SU-DHL-6 (cell line): ENCODE data around the gene SMC2.

Experiments used
- H2AFZ ChIP-seq: fragments of 200-600 bp; sonication (generic); 2 replicates; pipeline ENCODE4 v1.6.1; 2014; ENCODE audit warnings: low read depth, mild to moderate bottlenecking, moderate library complexity, mixed read lengths, antibody characterized with exemption, low read length; ENCODE audit not compliant: severe bottlenecking
- H3F3A ChIP-seq: fragments of 200-600 bp; shearing (Covaris generic); 2 replicates; pipeline ENCODE4 v1.6.0; 2016; ENCODE audit warnings: antibody characterized with exemption, mild to moderate bottlenecking; ENCODE audit not compliant: insufficient read depth
- H3K27ac ChIP-seq: fragments of 200-600 bp; sonication (generic); 2 replicates; pipeline ENCODE4 v1.5.1; 2016; ENCODE audit warnings: low read depth, mild to moderate bottlenecking, low read length, moderate library complexity, mixed read lengths
- H3K27me3 ChIP-seq: fragments of 200-600 bp; sonication (generic), shearing (Covaris generic); 2 replicates; pipeline ENCODE4 v1.6.0; 2014; ENCODE audit warnings: mild to moderate bottlenecking, low read length
- H3K36me3 ChIP-seq: fragments of 200-600 bp; sonication (generic); 2 replicates; pipeline ENCODE4 v1.6.1; 2014; ENCODE audit warnings: mild to moderate bottlenecking, low read length, mixed read lengths
- H3K4me2 ChIP-seq: fragments of 300-600, 200-600 bp; shearing (Covaris generic), sonication (generic); 2 replicates; pipeline ENCODE4 v1.6.0; 2014; ENCODE audit warnings: low read length, low read depth, mild to moderate bottlenecking; ENCODE audit not compliant: poor library complexity, severe bottlenecking
- H3K4me3 ChIP-seq: fragments of 200-600 bp; sonication (generic); 2 replicates; pipeline ENCODE4 v1.5.1; 2014; ENCODE audit warnings: antibody characterized with exemption, low read length, mild to moderate bottlenecking, mixed read lengths; ENCODE audit not compliant: insufficient read depth, poor library complexity, severe bottlenecking
- H3K79me2 ChIP-seq: fragments of 200-600 bp; sonication (generic); 2 replicates; pipeline ENCODE4 v1.6.1; 2014; ENCODE audit warnings: mild to moderate bottlenecking, low read length, moderate library complexity; ENCODE audit not compliant: insufficient read depth
- H3K9ac ChIP-seq: fragments of 200-600 bp; sonication (generic); 2 replicates; pipeline ENCODE4 v1.7.0; 2014; ENCODE audit warnings: mild to moderate bottlenecking, low read length
- H3K9me2 ChIP-seq: fragments of 200-600 bp; sonication (generic); replicated peaks from 2 replicates; pipeline ENCODE4 v1.6.1; 2014; ENCODE audit warnings: low read length; ENCODE audit not compliant: insufficient read depth
- H3K9me3 ChIP-seq: fragments of 200-600 bp; sonication (generic); 2 replicates; pipeline ENCODE4 v1.6.1; 2014; ENCODE audit warnings: low read length, mixed read lengths; ENCODE audit not compliant: insufficient read depth
- H4K20me1 ChIP-seq: fragments of 200-600 bp; sonication (generic); 2 replicates; pipeline ENCODE4 v1.6.1; 2014; ENCODE audit warnings: low read depth, mild to moderate bottlenecking, antibody characterized with exemption, low read length, moderate library complexity, mixed read lengths
- CTCF ChIP-seq: fragments of 200-600 bp; sonication (generic); IDR thresholded peaks from one replicate; pipeline ENCODE4 v1.5.1; 2017; ENCODE audit warnings: antibody characterized with exemption, mild to moderate bottlenecking, low read length, moderate library complexity; ENCODE audit not compliant: insufficient read depth, poor library complexity, severe bottlenecking
- EZH2phosphoT487 ChIP-seq: fragments of 200-600 bp; sonication (generic), shearing (Covaris generic); conservative IDR thresholded peaks from 2 replicates; pipeline ENCODE4 v1.6.1; 2018; ENCODE audit warnings: mild to moderate bottlenecking, antibody characterized with exemption, low read length, moderate library complexity, mixed read lengths

Gene SMC2

DNA sequence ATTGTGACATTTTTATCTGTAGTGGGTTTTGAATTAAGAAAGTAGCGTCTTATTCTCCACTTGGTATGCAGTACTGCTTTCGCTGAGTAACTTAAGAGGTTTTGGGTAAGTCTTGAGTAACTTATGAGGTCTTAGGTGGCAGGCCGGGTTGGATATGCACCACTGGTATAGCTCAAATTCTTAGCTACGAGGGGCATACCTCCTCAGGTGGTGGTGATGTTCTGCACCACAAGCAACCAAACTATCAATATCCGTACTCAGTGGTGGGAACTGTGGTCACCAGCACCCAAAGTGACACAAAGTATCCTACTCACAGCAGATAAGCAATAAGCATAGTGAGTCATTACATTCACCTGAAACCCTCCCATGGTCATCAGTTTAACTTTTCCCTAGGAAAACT, 13.7 kb downstream of the SMC2 start:
- Histone ChIP-seq H3F3A (no peaks in the 10 kb centered on the region), H4K20me1 (0 out of 2 replicates have a peak, but pooled peaks cover 3% of the 10 kb centered on the region), H3K9me3 (no peaks in the 10 kb centered on the region), H3K27ac (no peak overlapping the region), H3K79me2 (no peaks in the 10 kb centered on the region), H3K9me2 (no peaks in the 10 kb centered on the region), H3K36me3 (peaks cover 45% of the 10 kb centered on the region), H3K9ac (no peak overlapping the region), H2AFZ (no peak overlapping the region), H3K4me3 (no peak overlapping the region), H3K4me2 (no peak overlapping the region), H3K27me3 (no peaks in the 10 kb centered on the region)
- TF ChIP-seq CTCF (no peak), EZH2phosphoT487 (no peak)

DNA sequence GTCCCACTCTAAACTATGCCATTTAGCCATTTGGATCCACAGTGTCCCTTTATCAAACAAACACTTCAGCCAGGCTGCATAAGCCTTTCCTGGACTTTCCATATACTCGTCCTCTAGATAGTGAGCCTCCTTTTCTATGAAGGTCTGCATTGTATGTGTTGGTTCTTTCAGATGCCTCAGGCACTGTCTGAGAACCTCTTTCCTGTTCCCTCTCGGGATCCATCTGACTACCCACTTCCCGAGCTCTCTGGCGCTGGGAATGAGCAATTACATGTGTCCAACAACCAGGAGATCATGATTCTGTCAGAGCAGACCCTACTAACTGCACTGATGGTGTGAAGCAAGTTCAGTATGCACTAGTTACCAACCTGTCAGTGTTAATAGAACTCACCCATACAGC, 14.2 kb downstream of the SMC2 start:
- Histone ChIP-seq H3K4me3 (no peak overlapping the region), H3K27ac (no peak overlapping the region), H3K9ac (no peak overlapping the region), H3K79me2 (no peaks in the 10 kb centered on the region), H3K9me2 (no peaks in the 10 kb centered on the region), H4K20me1 (0 out of 2 replicates have a peak, but pooled peaks cover 3% of the 10 kb centered on the region), H2AFZ (no peak overlapping the region), H3K9me3 (no peaks in the 10 kb centered on the region), H3K4me2 (no peak overlapping the region), H3K36me3 (peaks cover 46% of the 10 kb centered on the region), H3K27me3 (no peaks in the 10 kb centered on the region), H3F3A (no peaks in the 10 kb centered on the region)
- TF ChIP-seq CTCF: no peak
- TF ChIP-seq EZH2phosphoT487: no peak

GRCh38 chr9:104110509-104110908, 16.4 kb downstream of the SMC2 start:
- Histone ChIP-seq H4K20me1 (0 out of 2 replicates have a peak, but pooled peaks cover 3% of the 10 kb centered on the region), H3K27me3 (no peaks in the 10 kb centered on the region), H3F3A (no peaks in the 10 kb centered on the region), H3K9me3 (no peaks in the 10 kb centered on the region), H2AFZ (no peak overlapping the region), H3K4me3 (no peak overlapping the region), H3K4me2 (no peak overlapping the region), H3K9ac (no peak overlapping the region), H3K36me3 (peaks cover 59% of the 10 kb centered on the region), H3K79me2 (no peaks in the 10 kb centered on the region), H3K9me2 (no peaks in the 10 kb centered on the region), H3K27ac (no peak overlapping the region)
- no peak for TF ChIP-seq EZH2phosphoT487
- no peak for TF ChIP-seq CTCF
